Osteoblast (primary cell): ENCODE measurements around the gene TRA2B. TPM values are rescaled to one million over a fixed set of nuclear protein-coding genes. Genes with fewer than 3 reads are reported as not detected.
A peak's percentile ranks its signal among the peaks of the same experiment; 100 is the strongest.

Source experiments
- DNase-seq: peaks from one replicate; pipeline ENCODE4 v3.0.0; 2011; ENCODE audit warnings: low spot score, mixed read lengths; ENCODE audit not compliant: insufficient read length; ENCODE audit errors: missing footprints
- H2AFZ ChIP-seq: 2 replicates; pipeline ENCODE4 v1.6.0; 2011; ENCODE audit warnings: mild to moderate bottlenecking, low read length
- H3K27ac ChIP-seq: 2 replicates; pipeline ENCODE4 v1.5.1; 2011; ENCODE audit warnings: mild to moderate bottlenecking, low read depth, low read length, moderate library complexity
- H3K27me3 ChIP-seq: 2 replicates; pipeline ENCODE4 v1.6.0; 2012; ENCODE audit warnings: mild to moderate bottlenecking, control low read depth, inconsistent platforms, low read length, moderate library complexity; ENCODE audit not compliant: insufficient read depth
- H3K36me3 ChIP-seq: 2 replicates; pipeline ENCODE4 v1.5.1; 2011; ENCODE audit warnings: mild to moderate bottlenecking, low read length, control low read depth, moderate library complexity; ENCODE audit not compliant: insufficient read depth
- H3K4me1 ChIP-seq: 2 replicates; pipeline ENCODE4 v1.5.1; 2011; ENCODE audit warnings: mild to moderate bottlenecking, low read length, control low read depth, moderate library complexity; ENCODE audit not compliant: insufficient read depth
- H3K4me2 ChIP-seq: 2 replicates; pipeline ENCODE4 v1.6.0; 2011; ENCODE audit warnings: mild to moderate bottlenecking, low read length; ENCODE audit not compliant: insufficient read depth
- H3K4me3 ChIP-seq: fragments of 200-600 bp; sonication (generic); 3 replicates; pipeline ENCODE4 v1.5.1; 2012; ENCODE audit warnings: mild to moderate bottlenecking, low read length, inconsistent platforms; ENCODE audit not compliant: insufficient read depth
- H3K79me2 ChIP-seq: 2 replicates; pipeline ENCODE4 v1.6.0; 2012; ENCODE audit warnings: mild to moderate bottlenecking, low read length, control low read depth, inconsistent platforms; ENCODE audit not compliant: insufficient read depth
- H3K9me3 ChIP-seq: 2 replicates; pipeline ENCODE4 v1.5.1; 2011; ENCODE audit warnings: low read depth, low read length, control low read depth
- H4K20me1 ChIP-seq: 2 replicates; pipeline ENCODE4 v1.6.0; 2012; ENCODE audit warnings: mild to moderate bottlenecking, low read length, control low read depth; ENCODE audit not compliant: insufficient read depth
- CTCF ChIP-seq: IDR thresholded peaks from 2 replicates; pipeline ENCODE4 v1.5.1; 2011; ENCODE audit warnings: mild to moderate bottlenecking, low read depth, low read length, moderate library complexity; ENCODE audit errors: extremely low read depth
- total RNA-seq: library from RNA; depleted of rRNA; stranded (reverse); fragments of >200 nt; gene quantifications from 2 replicates; pipeline ENCODE4 v1.2.3, GENCODE V29; 2012

The TRA2B gene
- 95.2 and 111 TPM in 2 replicates for total RNA-seq

GRCh38 chr3:185937689-185938374, at the start of gene TRA2B:
TSS of gene TRA2B (minus strand) at chr3:185938014. CDS start at chr3:185937860, 154 bp downstream.
- no peaks in the 10 kb centered on the region for H3K27me3 ChIP-seq
- H3K27ac ChIP-seq, result peak within 1 kb of the TSS; percentile 100
- H3K9me3 ChIP-seq, result no peaks in the 10 kb centered on the region
- H3K4me3 ChIP-seq, result peak within 1 kb of the TSS; percentile 96
- DNase-seq, result peak; percentile 97
- peaks cover 48% of the 10 kb centered on the region for H4K20me1 ChIP-seq
- peak within 1 kb of the TSS; percentile 97 for H2AFZ ChIP-seq
- TF ChIP-seq CTCF, result no peak
- H3K4me2 ChIP-seq, result peak within 1 kb of the TSS; percentile 90
- no peaks in the 10 kb centered on the region for H3K36me3 ChIP-seq
- H3K79me2 ChIP-seq, result peaks cover 50% of the 10 kb centered on the region
- H3K4me1 ChIP-seq, result peaks cover 30% of the 10 kb centered on the region

- H3K4me2 ChIP-seq, result no peak overlapping the region
- no peak overlapping the region for H3K4me3 ChIP-seq
- peaks cover 9% of the 10 kb centered on the region for H3K4me1 ChIP-seq
- TF ChIP-seq CTCF, result no peak
- no peaks in the 10 kb centered on the region for H3K36me3 ChIP-seq
- DNase-seq, result no peak
- H3K9me3 ChIP-seq, result no peaks in the 10 kb centered on the region
- no peak overlapping the region for H2AFZ ChIP-seq
- no peaks in the 10 kb centered on the region for H3K79me2 ChIP-seq
- H3K27ac ChIP-seq, result no peak overlapping the region
- peaks cover 13% of the 10 kb centered on the region for H3K27me3 ChIP-seq
- H4K20me1 ChIP-seq, result no peaks in the 10 kb centered on the region
Measured at GRCh38 chr3:185986198-185986777, 48.5 kb upstream of the TRA2B start.

DNA sequence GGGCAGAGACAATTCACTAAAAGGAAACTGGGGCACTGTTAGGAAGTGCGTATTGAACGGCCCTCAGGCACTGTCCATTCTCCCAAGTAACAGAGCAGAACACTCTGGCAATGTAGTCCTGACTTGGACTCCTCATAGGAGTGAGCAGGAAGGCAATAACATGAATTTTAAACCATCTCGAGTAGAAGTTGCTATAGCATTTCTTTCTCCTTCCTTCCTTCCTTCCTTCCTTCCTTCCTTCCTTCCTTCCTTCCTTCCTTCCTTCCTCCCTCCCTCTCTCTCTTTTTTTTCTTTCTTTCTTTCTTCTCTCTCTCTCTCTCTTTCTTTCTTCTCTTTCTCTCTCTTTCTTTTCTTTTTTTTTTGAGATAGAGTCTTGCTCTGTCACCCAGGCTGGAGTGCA, 46.4 kb upstream of the TRA2B start:
- Histone ChIP-seq H3K36me3 (no peaks in the 10 kb centered on the region), H2AFZ (no peak overlapping the region), H4K20me1 (no peaks in the 10 kb centered on the region), H3K27me3 (peaks cover 13% of the 10 kb centered on the region), H3K79me2 (no peaks in the 10 kb centered on the region), H3K4me3 (no peak overlapping the region), H3K4me1 (peaks cover 12% of the 10 kb centered on the region), H3K4me2 (no peak overlapping the region), H3K9me3 (no peaks in the 10 kb centered on the region), H3K27ac (no peak overlapping the region)
- no peak for DNase-seq
- no peak for TF ChIP-seq CTCF

DNA sequence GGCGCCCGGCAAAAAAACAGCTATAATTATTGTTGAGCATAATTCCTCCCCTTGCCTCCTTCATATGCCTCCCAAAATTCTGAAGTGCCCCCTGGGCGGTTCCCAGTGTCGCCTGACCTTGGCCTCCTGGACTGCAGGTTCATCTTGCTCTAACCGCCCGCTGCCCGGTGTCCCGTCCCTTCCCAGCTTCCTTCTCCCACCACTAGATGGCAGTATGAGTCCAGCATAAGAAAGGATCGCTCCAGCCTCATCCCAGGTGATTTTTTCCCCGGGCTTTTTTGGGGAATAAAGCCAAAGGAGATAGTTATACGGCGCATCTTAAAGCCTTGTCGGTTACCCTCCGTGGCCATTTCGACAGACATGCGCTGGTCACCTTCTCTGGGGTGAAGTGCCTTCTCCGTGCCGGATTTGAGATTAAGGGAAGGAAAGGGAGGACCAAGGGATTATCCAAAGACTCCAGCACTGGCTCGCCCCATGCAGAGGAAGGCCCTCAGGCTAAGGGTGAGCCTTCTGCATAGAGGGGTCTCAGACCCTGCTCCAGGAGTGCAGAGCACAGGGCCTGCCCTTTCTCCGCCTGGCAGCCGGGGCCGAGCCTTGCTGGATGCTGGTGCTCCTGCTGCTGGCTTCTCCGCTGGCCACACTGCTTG, 45.8 kb upstream of the TRA2B start:
- peak; percentile 90 for TF ChIP-seq CTCF
- Histone ChIP-seq H3K36me3 (no peaks in the 10 kb centered on the region), H3K27ac (no peak overlapping the region), H3K27me3 (peaks cover 13% of the 10 kb centered on the region), H3K79me2 (no peaks in the 10 kb centered on the region), H3K4me2 (peak overlapping the region; percentile 46), H4K20me1 (no peaks in the 10 kb centered on the region), H3K4me1 (peaks cover 12% of the 10 kb centered on the region), H2AFZ (no peak overlapping the region), H3K9me3 (no peaks in the 10 kb centered on the region), H3K4me3 (no peak overlapping the region)
- DNase-seq, result peak; percentile 74
